Activated T-cell treated with anti-CD3 and anti-CD28 coated beads for 1 hour (primary cell): ENCODE measurements around the gene ZNF467.
A peak's percentile ranks its signal among the peaks of the same experiment; 100 is the strongest.

Source experiments
- DNase-seq: peaks from one replicate; pipeline ENCODE4 v3.0.0-alpha.2; 2020; ENCODE audit warnings: low read depth

Gene ZNF467

DNA sequence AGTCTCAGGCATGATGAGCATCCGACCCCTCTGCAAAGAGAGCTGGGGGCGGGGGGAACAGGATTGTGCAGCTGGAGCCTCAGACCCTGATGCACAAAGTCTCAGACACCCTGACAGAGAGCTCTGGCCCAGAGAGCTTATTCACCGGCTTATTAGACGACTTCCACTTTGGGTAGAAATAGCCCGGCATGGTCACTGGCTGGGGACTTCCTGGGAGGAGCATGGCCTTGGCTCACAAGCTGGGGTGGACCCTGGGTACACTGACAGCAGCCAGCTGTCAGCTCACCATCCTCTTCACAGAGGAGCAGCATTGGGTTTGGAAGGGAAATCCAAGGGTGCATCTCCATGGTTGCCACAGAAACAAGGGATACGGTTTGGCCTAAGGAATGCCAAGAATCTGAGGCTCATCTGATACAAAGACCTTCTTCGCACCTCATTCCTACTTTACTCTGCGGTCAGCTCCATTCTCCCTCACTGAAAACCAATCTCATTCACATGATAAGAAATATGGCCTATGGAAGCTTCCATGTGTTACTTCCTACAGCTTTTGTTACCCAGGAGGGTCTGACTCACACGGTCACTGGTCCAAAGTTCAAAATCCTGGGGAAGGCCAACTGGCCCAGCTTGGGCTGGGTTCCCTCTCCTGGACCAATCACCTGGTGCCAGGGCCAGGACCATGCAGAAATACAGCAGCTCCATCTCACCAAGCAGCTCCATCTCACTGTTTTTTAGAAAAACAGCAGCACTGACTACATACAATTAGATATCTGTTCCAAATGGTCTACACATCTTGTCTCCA is 25.1 kb downstream of the ZNF467 start:
- DNase-seq: no peak

DNA sequence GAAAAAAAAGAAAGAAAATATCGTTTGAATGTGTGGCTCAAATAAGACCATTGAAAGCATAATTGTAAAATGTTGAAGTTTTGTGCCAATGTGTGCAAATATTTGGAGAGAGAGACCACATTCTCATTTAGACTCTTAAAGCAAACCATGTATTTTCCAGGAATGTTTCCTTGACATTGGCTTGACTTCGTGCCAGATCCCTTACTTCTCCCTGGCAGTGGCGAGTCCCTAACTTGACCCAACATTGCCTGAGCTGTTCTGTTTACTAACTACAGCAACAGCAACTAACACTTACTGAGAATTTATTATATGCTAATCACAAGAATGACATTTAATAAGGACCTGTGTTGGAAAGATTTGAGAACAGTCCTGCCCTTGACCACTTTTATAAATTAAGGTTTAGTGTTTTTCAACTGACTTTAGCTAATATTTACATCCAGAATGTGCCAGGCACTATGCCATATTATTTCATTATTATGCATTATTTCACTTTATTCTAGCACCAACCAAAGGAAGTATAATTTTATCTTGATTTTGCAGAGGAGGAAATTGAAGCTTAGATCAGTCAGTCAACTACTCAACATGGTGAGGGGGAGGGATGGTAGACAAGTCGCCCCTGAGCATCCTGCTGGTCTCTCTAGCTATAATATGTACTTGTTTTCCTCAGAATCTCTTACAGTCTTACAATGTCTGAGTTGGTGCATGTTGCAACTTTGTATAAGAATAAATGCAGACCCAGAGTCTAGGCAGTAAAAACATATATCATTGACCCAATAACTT is 29.7 kb downstream of the ZNF467 start:
- DNase-seq: no peak

DNA sequence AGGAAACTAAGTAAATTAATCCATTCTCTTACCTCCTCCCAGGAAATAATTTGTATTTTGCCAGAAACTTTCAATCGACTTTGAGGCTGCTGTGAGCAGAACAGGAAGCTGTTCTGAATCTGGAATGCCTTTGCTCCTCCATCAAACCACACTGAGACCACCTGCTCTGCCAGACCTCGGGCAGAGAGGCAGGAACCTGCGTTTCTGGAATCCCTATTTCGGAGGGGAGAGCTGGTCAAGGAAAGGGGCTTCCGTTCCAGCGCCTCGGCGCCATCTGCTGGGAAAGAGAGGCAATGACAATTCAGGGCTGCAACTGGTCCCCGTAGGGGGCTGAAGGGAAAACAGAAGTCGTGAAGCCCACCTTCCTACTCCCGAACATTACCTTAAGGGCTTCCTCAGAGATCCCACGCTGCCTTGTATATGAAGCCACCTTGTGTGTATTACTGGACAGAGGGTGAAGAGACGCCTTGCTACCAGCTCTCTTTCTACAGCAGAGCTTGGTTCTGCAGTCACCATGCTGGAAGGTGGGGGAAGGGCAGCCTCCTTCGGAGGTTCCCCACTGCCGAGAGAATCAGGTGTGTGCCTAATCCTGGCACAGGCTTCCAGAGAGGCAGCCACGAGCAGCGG is 31.2 kb downstream of the ZNF467 start:
- peak; percentile 50 for DNase-seq

DNA sequence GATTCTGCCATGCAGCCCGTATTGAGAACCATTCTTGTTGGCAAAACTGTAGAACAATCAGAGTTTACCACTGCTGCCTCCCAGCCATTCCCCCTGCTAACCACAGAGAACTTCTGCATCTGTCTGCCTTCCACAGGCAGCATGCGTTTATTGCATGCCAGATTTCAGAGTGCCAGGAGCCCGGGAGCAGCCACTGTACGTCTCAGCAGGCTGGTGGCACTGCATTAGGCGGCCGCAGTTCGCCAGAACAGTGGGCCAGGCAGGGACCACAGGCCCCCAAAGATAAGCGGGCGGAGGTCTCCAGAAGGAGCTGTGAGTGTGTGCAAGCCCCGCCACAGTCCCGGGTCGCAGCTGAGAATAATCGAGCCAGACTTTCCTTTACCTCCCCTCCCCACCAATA is 31.8 kb downstream of the ZNF467 start:
- no peak for DNase-seq

DNA sequence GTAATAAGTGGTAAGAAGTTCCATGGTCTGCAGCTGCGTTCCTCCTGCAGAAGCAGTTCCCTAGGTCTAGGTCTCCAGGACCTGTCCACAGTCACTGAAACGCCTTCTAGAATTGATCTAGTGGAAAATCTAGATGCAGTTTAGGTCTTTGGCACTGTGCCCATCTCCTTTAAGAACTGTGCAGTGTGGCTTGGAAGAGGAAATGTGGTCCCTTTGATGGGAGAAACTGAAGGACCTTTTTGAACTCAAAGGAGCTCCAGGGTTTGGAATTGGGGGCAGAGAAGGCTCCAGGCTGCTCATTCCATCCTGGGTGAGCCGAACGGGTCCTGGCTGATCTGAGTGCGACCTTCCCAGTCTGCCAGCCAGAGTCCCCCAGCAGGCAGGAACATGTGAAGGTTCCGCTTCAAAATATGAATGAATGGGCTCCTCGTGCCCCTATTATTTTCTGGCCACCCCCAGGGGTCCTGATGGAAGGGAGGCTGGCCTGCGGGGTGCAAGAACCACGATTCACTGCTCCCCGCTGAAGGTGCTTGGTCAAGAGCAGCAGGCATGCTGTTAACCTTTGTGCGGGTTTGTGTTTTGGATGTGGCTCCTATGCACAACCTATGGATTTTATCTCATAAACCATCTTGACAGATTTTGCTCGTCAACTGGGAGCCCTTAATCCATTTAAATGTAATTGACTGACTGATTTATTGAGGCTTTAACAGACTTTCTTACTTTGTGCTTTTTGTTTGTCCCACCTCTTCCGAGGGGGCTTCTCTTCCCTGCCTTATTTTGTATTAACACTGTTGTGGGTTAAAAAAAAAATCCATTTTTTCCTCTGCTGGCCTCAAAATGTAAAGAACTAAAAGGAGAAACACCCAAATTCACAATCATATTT is 36.7 kb downstream of the ZNF467 start:
- DNase-seq: no peak

DNA sequence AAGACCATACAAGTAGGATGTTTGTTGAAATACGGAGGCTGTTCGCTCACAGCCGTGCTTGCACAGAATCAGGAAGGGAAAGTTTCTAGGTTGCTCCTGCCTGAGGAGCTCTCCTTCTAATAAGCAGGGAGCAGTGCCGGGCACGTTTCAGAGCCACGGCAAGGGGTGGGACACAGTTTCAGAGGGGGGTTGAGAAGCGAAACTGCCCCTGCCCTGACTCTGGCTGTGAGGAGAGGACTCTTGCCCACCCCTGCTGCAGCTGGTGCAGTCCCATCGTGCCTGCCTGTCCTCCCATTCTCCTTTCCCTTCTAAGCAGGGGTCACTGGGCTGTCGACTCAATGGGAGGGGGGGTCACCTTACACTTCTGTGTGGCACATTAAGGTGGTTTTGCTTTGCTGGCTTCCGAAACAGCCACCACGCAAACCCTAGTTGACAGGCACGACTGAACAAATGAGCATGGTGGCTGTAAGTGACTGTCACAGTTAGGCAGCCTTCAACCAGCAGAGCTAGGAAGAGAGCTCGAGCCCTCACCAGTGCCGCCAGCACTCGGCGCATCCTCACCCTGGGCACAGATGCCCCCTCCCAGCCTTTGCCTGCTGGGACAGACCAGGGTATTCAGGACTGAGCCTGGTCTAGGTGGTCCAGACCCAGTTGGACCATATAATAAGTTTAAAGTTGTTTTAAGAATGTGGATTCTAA is 37.5 kb downstream of the ZNF467 start:
- no peak for DNase-seq

DNA sequence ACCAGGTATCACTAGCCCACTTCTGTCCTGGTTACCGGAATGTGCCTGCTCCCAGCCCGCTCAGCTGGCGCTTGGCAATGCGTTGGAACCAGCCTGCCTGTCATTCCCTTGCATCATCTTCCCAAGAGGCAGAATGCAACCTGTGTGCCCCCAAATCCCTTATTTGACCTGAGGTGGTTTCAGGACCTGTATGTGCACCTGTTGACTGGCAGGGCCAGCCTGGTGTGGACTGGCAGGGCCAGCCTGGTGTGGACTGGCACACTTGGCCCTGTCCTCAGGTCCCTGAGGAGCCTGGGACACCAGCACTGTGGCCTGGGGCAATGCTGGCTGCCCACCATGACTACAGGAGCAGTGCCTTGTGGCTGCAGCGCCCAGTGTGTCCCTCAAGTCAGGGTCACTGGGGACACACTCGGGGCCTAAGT is 38.2 kb downstream of the ZNF467 start:
- DNase-seq: no peak

DNA sequence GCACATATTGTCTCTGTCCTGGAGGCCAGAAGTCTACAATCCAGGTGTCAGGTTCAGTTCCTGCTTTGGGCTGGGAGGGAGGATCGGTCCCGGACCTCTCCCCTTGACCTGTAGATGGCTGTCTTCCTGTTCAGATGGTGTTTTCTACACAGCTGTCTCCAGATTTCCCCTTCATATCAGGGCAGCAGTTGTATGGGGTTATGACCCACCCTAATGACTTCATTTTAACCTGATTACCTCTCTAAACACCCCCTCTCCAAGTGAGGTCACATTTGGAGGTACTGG is 38.7 kb downstream of the ZNF467 start:
- DNase-seq: no peak

DNA sequence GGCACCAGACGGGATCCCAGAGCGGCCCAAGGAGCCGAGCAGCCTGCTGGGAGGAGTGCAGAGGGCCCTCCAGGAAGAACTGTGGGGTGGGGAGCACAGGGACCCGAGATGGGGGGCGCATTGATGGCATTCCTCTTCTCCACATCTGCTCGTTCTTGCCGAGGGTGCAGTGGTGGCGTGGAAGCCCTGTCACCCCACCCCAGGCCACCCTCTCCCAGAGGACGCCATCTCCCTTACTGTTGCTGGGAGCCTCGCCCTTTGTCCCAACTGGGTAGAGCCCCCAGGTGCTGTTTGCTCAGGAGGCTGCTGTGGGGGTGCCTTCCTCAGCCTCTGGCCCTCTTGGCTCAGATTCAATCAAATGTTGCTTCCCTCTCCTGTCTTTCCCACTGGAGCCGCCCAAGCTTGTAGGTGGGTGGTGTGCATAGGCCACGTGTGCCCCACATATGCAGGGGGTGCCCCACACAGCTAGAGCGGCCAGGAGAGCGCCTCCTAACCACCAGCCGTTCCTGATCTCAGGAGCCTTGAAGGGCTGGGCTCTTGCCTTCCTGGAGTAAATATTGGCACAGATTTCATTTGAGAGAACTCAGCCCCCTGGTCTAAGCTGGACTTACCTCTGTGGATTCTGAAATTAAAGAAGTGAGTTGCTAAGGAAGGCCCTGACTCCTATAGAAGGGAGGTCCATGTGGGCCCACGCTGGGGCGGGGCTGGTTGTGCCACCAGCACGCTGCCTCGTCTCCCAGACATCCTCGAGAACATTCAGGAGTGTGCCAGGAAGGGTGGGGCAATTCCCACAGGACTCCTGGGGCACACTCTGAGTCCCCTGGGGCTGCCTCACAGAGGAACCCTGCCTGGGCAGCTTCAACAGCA is 39.2 kb downstream of the ZNF467 start:
- no peak for DNase-seq

DNA sequence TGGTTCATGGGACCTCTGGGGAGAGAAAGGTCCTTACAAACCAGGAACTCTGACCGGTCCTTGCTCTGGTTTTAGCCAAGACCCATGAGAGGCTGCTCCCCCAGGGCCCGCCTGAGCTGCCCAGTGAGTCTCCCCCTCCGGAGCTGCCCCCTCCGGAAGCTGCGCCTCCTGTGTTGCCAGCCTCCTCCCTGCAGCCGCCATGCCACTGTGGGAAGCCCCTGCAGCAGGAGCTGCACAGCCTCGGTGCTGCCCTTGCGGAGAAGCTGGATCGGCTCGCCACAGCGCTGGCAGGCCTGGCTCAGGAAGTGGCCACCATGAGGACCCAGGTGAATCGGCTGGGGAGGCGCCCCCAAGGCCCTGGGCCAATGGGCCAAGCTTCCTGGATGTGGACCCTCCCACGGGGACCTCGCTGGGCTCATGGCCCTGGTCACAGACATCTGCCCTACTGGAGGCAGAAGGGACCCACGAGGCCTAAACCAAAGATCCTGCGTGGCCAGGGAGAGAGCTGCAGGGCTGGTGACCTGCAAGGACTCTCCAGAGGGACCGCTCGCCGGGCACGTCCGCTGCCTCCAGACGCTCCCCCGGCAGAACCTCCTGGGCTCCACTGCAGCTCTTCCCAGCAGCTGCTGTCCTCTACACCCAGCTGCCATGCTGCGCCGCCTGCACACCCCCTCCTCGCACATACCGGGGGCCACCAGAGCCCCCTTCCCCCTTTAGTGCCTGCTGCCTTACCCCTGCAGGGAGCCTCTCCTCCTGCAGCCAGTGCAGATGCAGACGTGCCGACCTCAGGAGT is 40.1 kb downstream of the ZNF467 start:
- DNase-seq: no peak

DNA sequence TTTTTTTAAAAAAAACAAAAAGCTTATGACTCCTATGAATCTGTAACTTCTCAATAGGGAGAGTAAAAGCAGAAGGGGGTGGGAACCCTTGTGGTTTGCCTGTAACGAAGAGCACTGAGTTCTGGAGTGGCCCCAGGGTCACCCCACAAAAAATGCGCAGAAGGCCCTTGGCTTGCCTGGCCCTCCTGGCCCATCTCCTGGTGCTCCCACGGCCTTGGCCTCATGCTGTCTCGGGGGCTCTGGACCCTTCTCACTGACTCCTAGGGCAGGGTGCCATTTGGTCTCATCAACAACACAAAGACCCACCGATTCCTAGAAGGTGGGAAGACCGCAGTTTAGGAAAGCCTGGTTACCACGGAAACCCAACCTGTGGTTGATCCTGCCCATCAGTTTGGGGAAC is 40.8 kb downstream of the ZNF467 start:
- DNase-seq: no peak

DNA sequence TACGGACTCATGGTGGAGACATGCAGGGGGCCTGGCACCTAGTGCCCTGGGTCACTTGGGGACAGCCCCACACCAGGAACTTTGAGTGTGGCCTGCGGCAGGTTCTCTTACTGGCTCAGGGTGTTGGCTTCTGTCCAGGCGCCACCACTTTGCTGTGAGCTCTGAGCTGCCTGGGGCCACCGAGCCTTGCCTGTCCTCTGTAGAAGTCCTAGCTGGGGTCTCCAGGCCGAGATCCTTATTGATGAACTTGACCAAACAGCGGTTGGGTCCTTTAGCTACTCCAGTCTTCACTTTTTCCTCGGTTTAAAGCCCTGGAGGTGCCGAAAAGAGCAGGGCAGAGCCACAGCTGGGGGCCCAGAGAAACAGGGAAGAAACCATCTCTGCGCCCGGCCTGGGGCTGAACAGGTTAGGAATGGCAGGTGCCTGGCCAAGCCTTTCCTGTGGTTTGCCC is 41.3 kb downstream of the ZNF467 start:
- no peak for DNase-seq

DNA sequence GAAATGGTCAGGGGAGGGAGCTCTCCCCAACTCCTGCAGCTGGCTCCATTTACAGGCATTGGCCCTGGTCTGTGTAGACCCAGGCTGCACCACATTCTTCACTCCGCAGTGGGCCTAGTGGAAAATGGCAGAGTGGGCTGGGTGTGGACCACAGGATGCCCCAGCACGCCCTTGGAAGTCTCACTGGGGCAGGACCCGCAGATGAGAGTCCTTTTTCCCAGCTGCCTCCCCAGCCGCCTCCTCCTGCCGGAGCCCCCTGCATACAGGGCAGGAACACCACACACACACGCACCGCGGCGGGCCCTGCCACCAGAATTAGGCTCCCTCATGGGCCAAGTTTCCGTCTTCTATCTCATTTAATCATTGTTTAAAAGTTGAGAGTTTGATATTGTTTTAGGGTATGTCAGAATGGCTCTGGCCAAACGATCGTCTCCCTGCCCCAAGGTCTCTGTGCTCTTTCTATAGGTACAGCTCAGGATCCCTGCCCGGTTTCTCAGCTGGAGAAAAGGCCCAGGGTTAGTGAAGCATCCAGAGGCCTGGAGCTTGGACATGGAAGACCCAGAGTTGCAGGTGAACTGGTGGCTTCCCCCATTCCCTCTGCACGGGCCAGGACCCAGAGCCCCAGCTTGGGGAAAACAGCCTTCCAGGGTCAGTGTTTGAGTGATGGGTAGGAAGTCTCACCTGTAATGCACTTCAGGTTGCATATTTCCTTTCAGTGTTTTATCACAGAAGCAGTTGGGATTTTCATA is 42.0 kb downstream of the ZNF467 start:
- no peak for DNase-seq

DNA sequence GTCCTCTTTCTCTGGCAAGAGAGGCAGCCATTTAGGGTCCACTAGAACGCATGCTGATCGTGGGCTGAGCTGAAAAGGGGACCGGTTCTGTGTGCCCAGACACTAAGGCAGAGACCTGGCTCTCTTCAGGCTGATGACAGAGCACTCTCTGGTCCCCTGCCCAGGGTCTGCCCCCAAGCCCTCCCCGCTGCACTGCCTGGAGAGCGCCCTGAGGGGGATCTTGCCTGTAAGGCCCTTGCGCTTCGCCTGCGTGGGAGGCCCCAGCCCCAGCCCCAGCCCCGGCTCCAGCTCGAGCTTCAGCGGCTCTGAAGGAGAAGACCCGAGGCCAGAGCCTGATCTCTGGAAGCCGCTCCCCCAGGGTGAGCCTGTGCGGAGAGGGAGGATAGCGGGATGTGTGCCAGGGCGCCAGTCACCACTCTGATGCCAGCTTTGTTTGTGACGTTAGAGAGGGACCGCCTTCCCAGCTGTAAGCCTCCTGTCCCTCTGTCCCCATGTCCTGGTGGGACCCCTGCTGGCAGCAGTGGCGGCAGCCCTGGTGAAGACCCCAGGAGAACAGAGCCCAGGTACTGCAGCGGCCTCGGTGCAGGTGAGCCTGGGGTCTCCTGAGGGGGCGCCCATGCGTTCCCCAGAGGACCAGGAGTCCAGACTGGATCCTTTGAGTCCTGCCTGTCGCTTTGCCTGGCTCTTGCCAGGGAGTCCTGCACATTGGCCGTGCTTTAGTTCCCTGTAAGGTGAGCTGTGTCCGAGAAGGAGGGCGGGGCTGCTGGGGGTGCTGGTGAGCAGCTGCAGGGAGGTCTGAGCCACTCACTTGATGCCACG is 43.2 kb downstream of the ZNF467 start:
- DNase-seq: no peak

DNA sequence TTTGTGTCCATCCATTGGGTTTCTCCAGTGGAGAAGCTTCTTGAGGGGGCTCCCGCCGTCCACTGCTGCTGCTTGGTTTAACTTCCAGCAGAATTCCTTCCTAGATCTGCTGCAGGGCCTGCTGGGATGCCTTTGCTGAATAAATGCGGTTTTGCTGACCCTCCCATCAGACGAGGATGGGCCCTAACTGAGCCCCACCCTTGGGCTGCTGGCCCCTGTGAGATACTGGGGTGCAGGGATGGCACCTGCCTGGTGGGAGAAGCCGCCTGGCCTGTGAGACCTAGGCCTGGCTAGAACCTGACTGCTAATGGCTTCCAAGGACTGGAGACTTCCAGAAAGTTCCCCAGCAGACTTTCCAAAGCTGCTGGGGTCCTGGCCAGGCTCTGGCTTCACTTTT is 43.8 kb downstream of the ZNF467 start:
- DNase-seq: no peak

DNA sequence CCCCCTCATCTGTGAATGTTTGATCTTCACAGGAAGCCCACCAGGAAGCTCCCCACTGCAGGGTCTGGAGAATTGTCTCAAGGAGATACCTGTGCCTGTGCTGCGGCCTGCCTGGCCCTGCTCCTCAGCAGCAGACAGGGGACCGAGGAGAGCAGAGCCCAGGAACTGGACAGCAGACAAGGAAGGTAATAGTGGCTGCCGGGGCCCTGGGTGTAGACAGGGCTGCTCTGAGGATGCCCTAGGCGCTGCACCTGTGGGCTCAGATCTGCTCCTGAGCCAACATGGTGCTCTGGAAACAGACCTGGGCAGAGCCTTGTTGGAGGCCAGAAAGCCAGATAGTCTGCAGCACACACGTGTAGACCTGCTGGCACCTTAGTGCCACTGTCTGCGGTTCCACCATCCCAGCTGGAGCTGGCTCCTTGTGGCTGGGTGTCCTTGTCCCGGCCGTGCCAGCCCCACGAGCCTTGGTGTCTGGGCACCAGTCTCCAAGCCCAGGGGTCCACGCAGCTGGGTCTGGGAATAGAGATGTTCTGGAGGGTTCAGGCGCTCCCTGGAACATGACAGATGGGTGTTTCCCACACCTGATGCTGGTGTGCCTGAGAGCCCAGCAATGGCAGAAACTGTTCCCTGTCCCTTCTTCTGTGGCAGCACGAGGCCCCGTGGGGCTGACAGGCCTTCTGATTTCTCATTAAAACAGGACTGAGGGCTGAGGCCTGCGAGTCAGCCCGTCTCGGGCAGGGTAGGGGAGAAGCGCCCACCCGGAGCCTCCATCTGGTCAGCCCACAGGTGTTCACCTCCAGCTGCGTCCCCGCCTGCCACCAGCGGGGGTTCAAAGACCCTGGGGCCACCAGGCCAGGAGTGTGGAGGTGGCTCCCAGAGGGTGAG is 44.7 kb downstream of the ZNF467 start:
- DNase-seq: no peak

DNA sequence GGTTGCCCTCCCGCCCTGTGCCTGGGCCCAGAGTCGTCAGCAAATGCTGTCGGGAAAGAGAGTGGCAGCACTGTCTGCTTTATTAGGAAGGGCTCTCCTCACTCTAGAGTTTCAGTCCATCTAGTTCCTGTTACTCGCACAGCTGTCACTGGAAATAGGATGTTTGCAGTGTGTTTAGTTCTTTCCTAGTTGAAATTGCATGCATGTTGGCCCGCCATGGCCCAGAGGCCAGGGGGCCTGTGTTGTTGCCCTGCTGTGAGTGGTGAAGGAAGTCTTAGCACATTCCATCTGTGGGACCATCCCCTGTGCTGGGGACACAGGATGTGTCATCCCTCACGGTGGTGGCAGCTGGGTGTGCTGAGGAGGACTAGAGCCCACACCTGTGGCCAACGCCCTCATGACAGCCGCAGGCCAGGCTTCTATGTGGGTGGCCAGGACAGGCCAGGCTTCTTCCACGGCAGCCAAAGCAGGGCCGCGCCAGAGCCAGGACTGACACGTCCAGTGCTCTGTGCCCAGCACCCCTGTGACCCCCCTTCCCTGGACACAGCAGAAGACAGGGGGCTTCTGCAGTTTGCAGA is 45.4 kb downstream of the ZNF467 start:
- no peak for DNase-seq
